IMR-90 (cell line): ENCODE measurements around the gene MAST1. TPM values are rescaled to one million over a fixed set of nuclear protein-coding genes. Genes with fewer than 3 reads are reported as not detected.

Experiments used
- ATAC-seq: fragments of 200-7000 bp; cut with Tn5 transposase; 2 replicates; pipeline ENCODE4 v1.9.1; 2020; ENCODE audit warnings: low read depth, mild to moderate bottlenecking, moderate library complexity
- BruUV-seq: library from RNA; stranded (reverse); fragments of 400-500 nt; replicated peaks from 2 replicates; lab custom pipeline; 2021; lab: Mats Ljungman, UMichigan
- CTCF ChIA-PET: fragments of 300-600 bp; formaldehyde crosslinking; extraction: SDS; loops from one replicate; lab custom pipeline; 2021; ENCODE audit warnings: antibody characterized with exemption; lab: Yijun Ruan, JAX
- POLR2A ChIA-PET: fragments of 300-600 bp; sonication (Branson Sonifier 250); formaldehyde crosslinking; loops from one replicate; lab custom pipeline; 2022; ENCODE audit warnings: antibody characterized with exemption; ENCODE audit not compliant: unreplicated experiment; lab: Charles Lee
- DNase-seq: peaks from one replicate; pipeline ENCODE4 v3.0.0; 2013
- H2AFZ ChIP-seq: replicated peaks from 2 replicates; pipeline ENCODE3; 2013; ENCODE audit warnings: low read length, mild to moderate bottlenecking; ENCODE audit not compliant: poor library complexity
- H2AK5ac ChIP-seq: 2 replicates; pipeline ENCODE4 v1.6.1; 2013; ENCODE audit warnings: low read depth, low read length, inconsistent platforms
- H2AK9ac ChIP-seq: replicated peaks from 2 replicates; pipeline ENCODE3; 2013; ENCODE audit warnings: mild to moderate bottlenecking, low read depth, low read length, moderate library complexity; ENCODE audit not compliant: poor library complexity
- H2BK120ac ChIP-seq: 2 replicates; pipeline ENCODE4 v1.6.1; 2013; ENCODE audit warnings: low read depth, low read length, inconsistent platforms
- H2BK15ac ChIP-seq: 3 replicates; pipeline ENCODE4 v1.6.1; 2013; ENCODE audit warnings: low read depth, low read length, inconsistent platforms
- H2BK20ac ChIP-seq: 2 replicates; pipeline ENCODE4 v1.6.1; 2013; ENCODE audit warnings: low read depth, mild to moderate bottlenecking, inconsistent platforms, low read length, moderate library complexity
- H2BK5ac ChIP-seq: 2 replicates; pipeline ENCODE4 v1.6.1; 2013; ENCODE audit warnings: mild to moderate bottlenecking, low read depth, low read length, inconsistent platforms; ENCODE audit not compliant: poor library complexity, severe bottlenecking
- H3K14ac ChIP-seq: replicated peaks from 2 replicates; pipeline ENCODE4 v1.6.1; 2013; ENCODE audit warnings: low read depth, low read length, inconsistent platforms
- H3K18ac ChIP-seq: 2 replicates; pipeline ENCODE4 v1.6.1; 2013; ENCODE audit warnings: low read depth, low read length, control low read depth
- H3K23ac ChIP-seq: 2 replicates; pipeline ENCODE4 v1.6.1; 2013; ENCODE audit warnings: low read depth, low read length, inconsistent platforms
- H3K27ac ChIP-seq: 2 replicates; pipeline ENCODE4 v1.5.1; 2013; ENCODE audit warnings: mild to moderate bottlenecking, control low read depth, low read length; ENCODE audit not compliant: insufficient read depth
- H3K27me3 ChIP-seq: 2 replicates; pipeline ENCODE4 v1.6.1; 2013; ENCODE audit warnings: low read length; ENCODE audit not compliant: control insufficient read depth, insufficient read depth
- H3K36me3 ChIP-seq: 2 replicates; pipeline ENCODE4 v1.6.1; 2013; ENCODE audit warnings: low read length, mixed read lengths; ENCODE audit not compliant: control insufficient read depth, insufficient read depth
- H3K4ac ChIP-seq: 2 replicates; pipeline ENCODE4 v1.6.1; 2013; ENCODE audit warnings: low read depth, low read length, inconsistent platforms
- H3K4me1 ChIP-seq: 2 replicates; pipeline ENCODE4 v1.6.1; 2013; ENCODE audit warnings: low read length, mixed read lengths; ENCODE audit not compliant: control insufficient read depth, insufficient read depth
- H3K4me2 ChIP-seq: 2 replicates; pipeline ENCODE4 v1.6.1; 2013; ENCODE audit warnings: low read depth, mild to moderate bottlenecking, control low read depth, low read length, moderate library complexity
- H3K4me3 ChIP-seq: 2 replicates; pipeline ENCODE4 v1.5.1; 2013; ENCODE audit warnings: low read depth, mild to moderate bottlenecking, control low read depth, low read length, moderate library complexity; ENCODE audit not compliant: insufficient read depth
- H3K56ac ChIP-seq: 2 replicates; pipeline ENCODE4 v1.6.1; 2013; ENCODE audit warnings: low read length, inconsistent platforms; ENCODE audit not compliant: insufficient read depth; ENCODE audit errors: extremely low read depth
- H3K79me1 ChIP-seq, 2 experiments: 2 replicates each; pipeline ENCODE4 v1.6.1; 2013; ENCODE audit warnings: low read length in 2 of 2, inconsistent platforms in 1 of 2, low read depth in 1 of 2
- H3K9ac ChIP-seq: 2 replicates; pipeline ENCODE4 v1.6.1; 2013; ENCODE audit warnings: low read depth, low read length, control low read depth
- H3K9me1 ChIP-seq: 2 replicates; pipeline ENCODE4 v1.6.1; 2013; ENCODE audit warnings: low read length, inconsistent platforms; ENCODE audit not compliant: insufficient read depth
- H3K9me3 ChIP-seq: 2 replicates; pipeline ENCODE4 v1.6.1; 2013; ENCODE audit warnings: low read length; ENCODE audit not compliant: control insufficient read depth, insufficient read depth
- H4K20me1 ChIP-seq: 2 replicates; pipeline ENCODE4 v1.6.1; 2013; ENCODE audit warnings: low read length, inconsistent platforms; ENCODE audit not compliant: insufficient read depth
- H4K5ac ChIP-seq: 2 replicates; pipeline ENCODE4 v1.6.1; 2013; ENCODE audit warnings: mild to moderate bottlenecking, low read depth, low read length, control low read depth
- H4K8ac ChIP-seq, 2 experiments: 2 replicates each; pipeline ENCODE4 v1.6.1; 2013; ENCODE audit warnings: low read depth in 2 of 2, low read length in 2 of 2, control low read depth in 1 of 2, inconsistent platforms in 1 of 2
- H4K91ac ChIP-seq: 2 replicates; pipeline ENCODE4 v1.6.1; 2013; ENCODE audit warnings: low read depth, low read length, inconsistent platforms; ENCODE audit not compliant: insufficient read depth
- BHLHE40 ChIP-seq: fragments of 150-350 bp; IDR thresholded peaks from 2 replicates; pipeline ENCODE4 v1.6.1; 2016; ENCODE audit warnings: mild to moderate bottlenecking, low read depth, low read length
- CEBPB ChIP-seq: IDR thresholded peaks from 2 replicates; pipeline ENCODE4 v1.6.1; 2012; ENCODE audit warnings: low read depth, low read length, improper control_type of control experiment
- CHD1 ChIP-seq: IDR thresholded peaks from 2 replicates; pipeline ENCODE4 v1.6.1; 2012; ENCODE audit warnings: low read depth, low read length, improper control_type of control experiment
- FOS ChIP-seq: fragments of 150-350 bp; IDR thresholded peaks from 2 replicates; pipeline ENCODE4 v1.6.1; 2016; ENCODE audit warnings: low read depth, low read length
- MAFK ChIP-seq: IDR thresholded peaks from 2 replicates; pipeline ENCODE4 v1.6.1; 2012; ENCODE audit warnings: low read depth, low read length, improper control_type of control experiment
- MAZ ChIP-seq: IDR thresholded peaks from 2 replicates; pipeline ENCODE4 v1.6.1; 2012; ENCODE audit warnings: low read depth, mild to moderate bottlenecking, low read length, improper control_type of control experiment, moderate library complexity, borderline replicate concordance
- MXI1 ChIP-seq: IDR thresholded peaks from 2 replicates; pipeline ENCODE4 v1.6.1; 2012; ENCODE audit warnings: low read depth, mild to moderate bottlenecking, low read length, moderate library complexity, borderline replicate concordance
- NFE2L2 ChIP-seq: fragments of 150-350 bp; IDR thresholded peaks from 2 replicates; pipeline ENCODE4 v1.6.1; 2016; ENCODE audit warnings: low read depth, mild to moderate bottlenecking, low read length
- POLR2A ChIP-seq: IDR thresholded peaks from 2 replicates; pipeline ENCODE4 v1.6.1; 2012; ENCODE audit warnings: mild to moderate bottlenecking, low read depth, low read length
- RAD21 ChIP-seq: IDR thresholded peaks from 2 replicates; pipeline ENCODE4 v1.6.1; 2012; ENCODE audit warnings: low read length, improper control_type of control experiment
- RCOR1 ChIP-seq: IDR thresholded peaks from 2 replicates; pipeline ENCODE4 v1.6.1; 2012; ENCODE audit warnings: mild to moderate bottlenecking, low read length, improper control_type of control experiment; ENCODE audit not compliant: insufficient replicate concordance
- RFX5 ChIP-seq: IDR thresholded peaks from 2 replicates; pipeline ENCODE4 v1.8.0; 2012; ENCODE audit warnings: low read depth, mild to moderate bottlenecking, low read length, moderate library complexity
- SMC3 ChIP-seq: fragments of 150-350 bp; IDR thresholded peaks from 2 replicates; pipeline ENCODE4 v1.6.1; 2016; ENCODE audit warnings: low read depth, mild to moderate bottlenecking, antibody characterized with exemption, low read length, moderate library complexity
- WGBS, 2 experiments: methylation state at CpG; one replicate each; pipeline versions ENCODE4 v1.1.5 to v1.1.7; 2013; ENCODE audit warnings: missing lambda C conversion rate in 2 of 2; ENCODE audit not compliant: insufficient read length in 1 of 2; ENCODE audit errors: extremely low coverage in 2 of 2; 5-methylcytosine and 5-hydroxymethylcytosine counted together
- dilution Hi-C: fragments of 300-500 bp; cut with HindIII; formaldehyde crosslinking; loops from one replicate; pipeline ENCODE4 v1.14.3; 2018; ENCODE audit warnings: low sequenced_read_pairs; ENCODE audit not compliant: unreplicated experiment
- in situ Hi-C: fragments of 300-500 bp; cut with MboI; formaldehyde crosslinking; loops from 3 replicates; pipeline ENCODE4 v1.14.3; 2019; ENCODE audit warnings: low sequenced_read_pairs, inconsistent platforms, mixed read lengths
- intact Hi-C: fragments of 100-400 bp; cut with micrococcal nuclease; formaldehyde crosslinking; loops from 2 replicates; pipeline ENCODE4 v1.10.0; 2022
- polyA plus RNA-seq, 3 experiments: library from polyadenylated mRNA; depleted of rRNA; stranded (reverse); fragments of >200 nt; gene quantifications; 2 replicates each; pipeline ENCODE4 v1.2.3, GENCODE V29; 2012; ENCODE audit warnings: low replicate concordance in 1 of 3
- total RNA-seq: library from RNA; depleted of rRNA; stranded (reverse); fragments of >200 nt; gene quantifications from 2 replicates; pipeline ENCODE4 v1.2.3, GENCODE V29; 2012
- TF ChIP-seq, protein P1 (sequence below): fragments of 150-350 bp; IDR thresholded peaks from 2 replicates; pipeline ENCODE4 v1.6.1; 2017; ENCODE audit warnings: mild to moderate bottlenecking, antibody characterized with exemption, low read length, low read depth
- TF ChIP-seq, protein P2 (sequence below): conservative IDR thresholded peaks from 2 replicates; pipeline ENCODE4 v1.5.1; 2012; ENCODE audit warnings: mild to moderate bottlenecking, low read depth, low read length, improper control_type of control experiment
- TF ChIP-seq, protein P3 (sequence below): fragments of 150-350 bp; IDR thresholded peaks from 2 replicates; pipeline ENCODE4 v1.6.1; 2016; ENCODE audit warnings: low read depth, mild to moderate bottlenecking, low read length, moderate library complexity, borderline replicate concordance

MAST1 gene
- total and polyA plus RNA-seq, 2 of the 4 experiments (the other 2 are of a cell fraction), result 0.56 to 1.1 TPM

DNA sequence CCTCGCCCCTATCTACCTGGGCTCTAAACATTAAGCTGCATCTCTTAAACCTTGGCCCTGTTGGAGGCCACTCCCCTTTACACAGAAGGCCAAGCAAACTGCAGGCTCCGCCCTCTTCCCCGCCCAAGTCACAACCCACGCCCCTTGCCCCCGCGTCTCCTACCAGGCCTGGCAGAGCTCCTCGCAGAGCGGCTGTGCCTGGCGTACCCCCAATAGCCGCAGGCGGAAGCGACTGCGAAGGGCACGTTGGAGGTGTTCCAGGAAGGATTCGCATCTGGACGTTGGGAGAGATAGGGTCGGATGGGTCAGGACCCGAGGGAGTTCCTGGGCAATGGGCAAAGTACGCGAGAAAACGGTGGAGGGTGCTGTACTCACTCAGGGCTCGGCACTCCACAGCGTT lies 9.8 kb upstream of the MAST1 start:
- Histone ChIP-seq H2BK120ac (no peak overlapping the region), H3K27me3 (peaks cover 6% of the 10 kb centered on the region), H2BK5ac (no peak overlapping the region), H3K56ac (no peak overlapping the region), H4K20me1 (peaks cover 10% of the 10 kb centered on the region; the same call in 1 of the 2 replicates), H3K4me2 (no peak overlapping the region), H2AK5ac (no peak overlapping the region), H2BK20ac (no peak overlapping the region), H3K14ac (no peak overlapping the region), H3K4me1 (no peaks in the 10 kb centered on the region), H3K9ac (no peak overlapping the region), H2BK15ac (no peak overlapping the region), H3K36me3 (no peaks in the 10 kb centered on the region), H3K4ac (no peak overlapping the region), H3K23ac (no peak overlapping the region), H3K4me3 (no peak overlapping the region), H4K5ac (no peak overlapping the region), H2AFZ (peak overlapping the region; percentile 16), H3K79me1 (no peaks in the 10 kb centered on the region), H4K8ac (no peak overlapping the region), H2AK9ac (no peak overlapping the region), H4K91ac (no peak overlapping the region), H3K18ac (no peak overlapping the region), H3K9me3 (no peaks in the 10 kb centered on the region), H3K27ac (no peak overlapping the region), H3K9me1 (0 out of 2 replicates have a peak, but pooled peaks cover 3% of the 10 kb centered on the region)
- ATAC-seq (peak; percentile 47; the same call in 1 of the 2 replicates), DNase-seq (no peak)
- ChIA-PET POLR2A (no interaction called here), CTCF (no interaction called here)
- 10% methylated on average over 2 of the region's 23 CpGs; no CpG with 5 or more reads in 1 of the 2 experiments for WGBS, 2 experiments
- dilution Hi-C loops (no loop called here), intact Hi-C loops (no loop called here), in situ Hi-C loops (no loop called here)
- TF ChIP-seq NFE2L2 (no peak), MAZ (no peak), BHLHE40 (no peak), POLR2A (no peak), CEBPB (no peak), RAD21 (no peak), CHD1 (no peak), SMC3 (no peak), FOS (no peak), MAFK (no peak), RFX5 (no peak), MXI1 (no peak), RCOR1 (no peak)
- TF ChIP-seq, protein P1, sequence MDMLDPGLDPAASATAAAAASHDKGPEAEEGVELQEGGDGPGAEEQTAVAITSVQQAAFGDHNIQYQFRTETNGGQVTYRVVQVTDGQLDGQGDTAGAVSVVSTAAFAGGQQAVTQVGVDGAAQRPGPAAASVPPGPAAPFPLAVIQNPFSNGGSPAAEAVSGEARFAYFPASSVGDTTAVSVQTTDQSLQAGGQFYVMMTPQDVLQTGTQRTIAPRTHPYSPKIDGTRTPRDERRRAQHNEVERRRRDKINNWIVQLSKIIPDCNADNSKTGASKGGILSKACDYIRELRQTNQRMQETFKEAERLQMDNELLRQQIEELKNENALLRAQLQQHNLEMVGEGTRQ, result no peak
- TF ChIP-seq, protein P2, sequence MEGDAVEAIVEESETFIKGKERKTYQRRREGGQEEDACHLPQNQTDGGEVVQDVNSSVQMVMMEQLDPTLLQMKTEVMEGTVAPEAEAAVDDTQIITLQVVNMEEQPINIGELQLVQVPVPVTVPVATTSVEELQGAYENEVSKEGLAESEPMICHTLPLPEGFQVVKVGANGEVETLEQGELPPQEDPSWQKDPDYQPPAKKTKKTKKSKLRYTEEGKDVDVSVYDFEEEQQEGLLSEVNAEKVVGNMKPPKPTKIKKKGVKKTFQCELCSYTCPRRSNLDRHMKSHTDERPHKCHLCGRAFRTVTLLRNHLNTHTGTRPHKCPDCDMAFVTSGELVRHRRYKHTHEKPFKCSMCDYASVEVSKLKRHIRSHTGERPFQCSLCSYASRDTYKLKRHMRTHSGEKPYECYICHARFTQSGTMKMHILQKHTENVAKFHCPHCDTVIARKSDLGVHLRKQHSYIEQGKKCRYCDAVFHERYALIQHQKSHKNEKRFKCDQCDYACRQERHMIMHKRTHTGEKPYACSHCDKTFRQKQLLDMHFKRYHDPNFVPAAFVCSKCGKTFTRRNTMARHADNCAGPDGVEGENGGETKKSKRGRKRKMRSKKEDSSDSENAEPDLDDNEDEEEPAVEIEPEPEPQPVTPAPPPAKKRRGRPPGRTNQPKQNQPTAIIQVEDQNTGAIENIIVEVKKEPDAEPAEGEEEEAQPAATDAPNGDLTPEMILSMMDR, result no peak
- TF ChIP-seq, protein P3, sequence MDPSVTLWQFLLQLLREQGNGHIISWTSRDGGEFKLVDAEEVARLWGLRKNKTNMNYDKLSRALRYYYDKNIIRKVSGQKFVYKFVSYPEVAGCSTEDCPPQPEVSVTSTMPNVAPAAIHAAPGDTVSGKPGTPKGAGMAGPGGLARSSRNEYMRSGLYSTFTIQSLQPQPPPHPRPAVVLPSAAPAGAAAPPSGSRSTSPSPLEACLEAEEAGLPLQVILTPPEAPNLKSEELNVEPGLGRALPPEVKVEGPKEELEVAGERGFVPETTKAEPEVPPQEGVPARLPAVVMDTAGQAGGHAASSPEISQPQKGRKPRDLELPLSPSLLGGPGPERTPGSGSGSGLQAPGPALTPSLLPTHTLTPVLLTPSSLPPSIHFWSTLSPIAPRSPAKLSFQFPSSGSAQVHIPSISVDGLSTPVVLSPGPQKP, result no peak
- BruUV-seq, result no TSS peak
